ENCODE results near the gene SLC26A8.

- TF ChIP-seq CTCF (IDR thresholded peaks at IDR 0.05; ENCODE audit: insufficient read depth, low read depth, low read length) (no peak), EZH2 (IDR thresholded peaks at IDR 0.05; ENCODE audit: insufficient read depth, low read length) (no peak)
Observed at GRCh38 chr6:36025932-36026327, 1.5 kb upstream of the SLC26A8 start.
